NAMALWA (cell line): ENCODE measurements around the gene PBX4.

Experiments
- DNase-seq: peaks from one replicate; pipeline ENCODE4 v3.0.0-alpha.2; 2015; ENCODE audit warnings: low spot score

PBX4 gene

DNA sequence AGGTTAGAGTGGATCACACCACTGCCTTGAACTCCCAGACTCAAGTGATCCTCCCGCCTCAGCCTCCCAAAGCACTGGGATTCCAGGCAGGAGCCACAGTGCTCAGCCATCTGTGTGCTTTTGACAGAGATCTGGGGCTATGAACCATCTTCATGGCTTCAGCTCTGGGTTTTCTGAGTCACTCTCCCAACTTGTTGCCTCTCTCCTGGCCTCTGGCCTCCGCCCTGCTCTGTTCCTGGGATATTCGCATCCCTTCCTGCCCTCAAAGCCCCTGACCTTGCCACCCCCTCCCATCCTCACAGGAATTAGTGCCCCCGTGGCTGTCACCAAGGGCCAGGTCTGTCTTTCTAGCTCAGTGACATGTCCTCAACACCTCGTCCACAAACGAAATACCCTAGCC is 30.7 kb upstream of the PBX4 start:
- DNase-seq = no peak

DNA sequence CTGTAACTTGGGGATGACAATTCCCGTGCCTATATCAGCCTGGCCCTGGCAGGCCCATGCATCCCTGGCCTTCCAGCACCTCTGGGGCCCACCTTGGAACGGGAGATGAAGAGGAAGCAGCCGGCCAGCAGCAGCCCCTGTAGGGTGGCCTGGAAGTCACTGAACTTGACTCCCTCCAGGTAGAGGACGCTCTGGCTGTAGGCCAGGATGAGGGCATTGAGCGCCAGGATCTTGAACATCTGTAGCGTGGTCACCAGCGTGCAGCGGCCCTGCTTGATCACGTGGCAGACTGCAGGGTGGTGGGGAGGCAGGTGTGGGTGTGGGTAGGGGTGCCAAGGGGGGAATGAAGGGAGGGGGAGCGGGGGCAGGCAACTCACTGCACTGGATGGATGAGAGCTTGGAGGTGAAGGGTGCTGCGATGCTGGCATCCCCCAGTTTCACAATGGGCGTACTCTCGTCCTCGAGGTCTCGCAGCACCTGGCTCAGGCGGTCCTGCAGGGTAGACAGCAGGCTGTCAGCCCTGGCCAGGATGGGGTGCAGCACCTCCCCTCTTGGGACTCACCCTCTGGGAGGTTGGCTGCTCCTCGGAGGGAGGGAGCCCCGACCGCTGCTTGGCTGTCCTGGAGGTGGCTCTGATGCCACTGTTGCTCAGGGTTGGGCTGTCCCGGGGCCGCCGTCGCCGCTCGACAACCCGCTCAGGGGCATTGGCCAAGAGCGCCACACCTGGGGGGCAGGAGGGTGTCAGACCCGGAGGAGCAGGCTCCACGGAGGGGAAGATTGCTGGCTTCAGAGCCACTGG is 28.7 kb upstream of the PBX4 start:
- no peak for DNase-seq

DNA sequence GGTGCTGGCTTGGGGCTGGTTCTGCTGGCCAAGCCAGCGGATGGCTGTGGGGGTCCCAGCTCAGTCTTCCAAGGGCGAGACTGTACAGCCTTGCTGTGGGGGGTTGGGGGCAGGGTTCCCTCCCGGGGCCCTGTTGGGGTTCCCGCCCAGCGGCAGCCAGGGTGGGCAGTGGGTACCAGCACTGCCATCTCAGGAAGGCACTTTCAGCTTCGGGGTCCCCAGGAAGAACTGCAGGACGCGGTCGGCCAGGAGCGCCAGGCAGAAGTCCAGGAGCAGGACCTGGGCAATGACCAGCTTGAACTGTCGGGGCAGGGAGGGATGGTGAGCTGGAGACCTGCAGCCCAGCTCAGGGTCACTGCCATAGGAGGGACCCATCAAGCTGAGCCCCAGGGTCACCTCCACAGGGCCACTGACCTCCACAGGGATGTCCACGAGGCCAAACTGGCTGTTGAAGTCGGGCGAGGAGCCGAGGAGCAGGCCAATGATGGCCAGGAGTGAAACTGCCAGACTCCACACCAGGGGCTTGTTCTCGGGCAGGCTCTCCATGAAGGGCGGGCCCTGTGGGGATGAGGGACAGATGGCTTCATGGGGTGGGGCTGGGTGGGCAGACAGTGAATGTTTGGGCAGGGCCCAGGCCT is 26.9 kb upstream of the PBX4 start:
- DNase-seq = no peak

DNA sequence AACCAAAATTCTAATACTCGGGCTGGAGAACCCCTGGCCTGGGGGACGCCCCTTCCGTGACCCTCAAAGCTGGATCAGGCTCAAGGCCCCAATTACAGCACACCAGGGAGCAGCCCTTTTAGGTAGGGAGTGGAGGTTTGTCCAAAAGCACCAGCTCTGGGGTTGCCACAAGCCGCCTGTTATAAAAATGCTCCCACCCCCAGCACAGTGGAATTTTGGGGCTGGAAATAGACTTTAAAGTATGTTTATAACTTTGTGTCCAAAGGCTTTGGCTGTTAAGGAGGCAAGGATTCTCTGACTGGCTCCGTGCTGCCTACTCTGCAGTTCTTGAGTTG is 25.5 kb upstream of the PBX4 start:
- no peak for DNase-seq

DNA sequence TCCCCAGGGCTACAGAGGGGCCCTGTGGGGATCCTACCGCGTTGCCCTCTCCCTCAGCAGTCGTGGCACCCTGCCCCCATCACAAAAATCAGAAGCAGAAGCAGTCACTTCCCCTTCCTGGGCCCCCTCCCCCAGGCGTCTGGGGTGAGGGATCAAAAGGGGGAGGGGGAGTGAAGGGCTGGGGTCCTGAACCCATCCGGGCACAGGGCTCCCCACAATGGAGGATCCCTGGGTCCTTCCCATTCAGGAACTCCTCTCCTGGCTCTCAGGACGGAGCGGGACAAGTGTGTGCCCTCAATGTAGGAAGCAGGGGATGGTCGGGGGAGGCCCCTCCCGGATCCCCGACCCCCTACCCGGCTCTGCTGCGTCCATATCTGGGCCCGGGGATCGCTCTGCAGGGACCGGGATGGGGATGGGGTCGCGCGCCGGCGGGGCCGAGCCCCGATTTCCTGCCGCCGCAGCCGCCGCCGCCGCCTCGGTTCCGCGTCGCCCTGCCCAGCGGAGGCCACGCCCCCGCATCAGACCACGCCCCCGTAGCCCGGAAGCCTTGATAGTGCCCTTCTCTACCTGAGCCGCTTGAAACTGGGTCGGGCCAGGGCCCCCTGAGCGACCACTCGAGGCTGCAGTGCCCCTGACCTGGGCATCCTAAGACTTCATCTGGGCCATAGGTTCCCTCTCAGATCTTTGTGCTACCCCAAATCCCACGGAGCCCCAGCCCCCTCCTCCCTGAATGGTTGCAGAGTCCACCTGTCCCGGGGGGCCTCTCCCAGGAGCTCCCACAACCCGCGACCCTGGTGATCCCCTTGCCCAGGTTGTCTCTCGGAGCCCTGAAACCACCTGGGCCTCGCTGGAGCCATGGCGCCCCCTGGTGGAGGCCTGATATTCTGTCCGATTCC is 24.9 kb upstream of the PBX4 start, which contains the start of gene GMIP:
GMIP (minus strand) TSS at position 500 of the 896 bp plus-strand sequence; CDS start at position 372, 128 bp downstream.
- peak; percentile 82 for DNase-seq

DNA sequence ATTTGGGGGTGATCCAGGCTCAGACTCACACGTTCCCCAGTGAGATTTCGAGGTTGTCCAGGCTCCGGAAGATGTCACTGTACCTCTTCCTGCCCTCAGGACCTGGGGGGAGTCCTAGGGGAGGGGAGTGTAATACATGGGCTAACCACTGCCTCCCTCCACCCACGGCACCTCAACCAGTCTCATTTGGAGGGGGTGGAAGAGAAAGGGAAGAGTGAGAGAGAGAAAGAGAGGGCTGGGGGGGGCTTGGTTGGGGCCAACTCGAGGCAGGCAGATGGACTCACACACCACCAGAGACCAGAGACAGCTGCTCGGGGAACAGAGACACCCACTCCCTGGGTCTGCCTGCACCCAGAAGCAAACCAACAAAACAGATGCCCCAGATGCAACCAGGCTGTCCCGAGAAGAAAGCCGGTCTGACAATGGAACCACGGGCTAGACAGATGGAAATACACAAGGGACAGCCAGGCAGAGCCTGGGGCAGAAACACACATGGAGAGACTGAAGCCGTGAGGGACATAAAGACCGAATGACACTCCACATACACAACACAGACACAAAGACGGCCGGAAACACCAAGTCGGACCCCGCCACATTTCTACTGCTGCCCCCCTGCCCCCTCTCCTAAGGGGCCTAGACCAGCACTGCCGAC is 24.1 kb upstream of the PBX4 start:
- DNase-seq = peak; percentile 62

DNA sequence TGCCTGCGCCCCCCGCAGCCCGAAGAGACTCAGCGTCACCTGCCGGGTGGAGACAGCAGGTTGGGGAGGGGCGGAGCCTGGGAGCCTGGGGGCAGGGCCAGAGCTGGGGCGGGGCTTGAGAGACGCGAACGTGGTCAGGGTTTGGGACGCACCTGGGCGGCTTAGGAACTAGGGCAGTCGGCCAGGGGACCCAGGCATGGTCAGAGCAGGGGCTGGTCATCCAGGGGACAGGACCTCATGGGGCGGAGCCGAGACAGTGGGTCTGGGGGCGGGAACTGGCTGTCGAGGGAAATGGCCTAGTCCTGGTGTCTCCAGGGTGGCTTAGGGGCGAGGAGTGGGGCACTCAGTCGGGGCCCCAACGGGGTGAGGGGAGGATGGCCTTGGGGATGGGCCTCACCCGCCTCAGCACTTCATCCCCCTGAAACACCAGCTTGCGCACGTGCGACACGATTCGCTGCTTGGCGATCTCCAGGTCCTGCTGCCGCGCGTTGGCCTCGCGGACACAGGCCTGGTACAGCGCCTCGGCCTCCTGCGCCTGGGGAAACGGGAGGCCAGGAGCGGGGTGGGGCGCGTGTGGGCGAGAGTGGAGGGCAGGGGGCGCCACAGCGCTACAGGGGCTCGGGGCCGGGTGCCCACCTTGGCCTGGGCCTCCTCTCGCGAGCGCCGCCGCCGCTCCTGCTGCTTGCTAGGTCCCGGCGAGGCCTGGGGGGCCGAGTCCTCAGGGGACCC is 19.2 kb upstream of the PBX4 start:
- DNase-seq = no peak

DNA sequence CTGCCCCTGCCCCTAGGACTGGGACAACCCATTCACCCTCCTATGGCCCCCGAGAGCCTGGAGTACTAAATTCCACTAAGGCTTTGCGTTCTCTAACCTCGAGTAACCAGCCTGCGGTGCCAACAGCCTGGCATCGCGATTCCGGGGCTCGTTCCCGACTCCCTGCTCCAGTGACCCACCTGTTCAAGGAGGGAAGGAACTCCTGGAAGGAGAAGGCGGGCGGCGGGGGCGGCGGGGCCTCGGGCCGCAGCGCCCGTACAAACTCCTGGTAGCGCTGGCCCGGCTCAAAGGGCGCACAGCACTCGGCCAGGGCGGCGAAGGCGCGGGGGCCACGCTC is 18.7 kb upstream of the PBX4 start:
- DNase-seq = no peak

DNA sequence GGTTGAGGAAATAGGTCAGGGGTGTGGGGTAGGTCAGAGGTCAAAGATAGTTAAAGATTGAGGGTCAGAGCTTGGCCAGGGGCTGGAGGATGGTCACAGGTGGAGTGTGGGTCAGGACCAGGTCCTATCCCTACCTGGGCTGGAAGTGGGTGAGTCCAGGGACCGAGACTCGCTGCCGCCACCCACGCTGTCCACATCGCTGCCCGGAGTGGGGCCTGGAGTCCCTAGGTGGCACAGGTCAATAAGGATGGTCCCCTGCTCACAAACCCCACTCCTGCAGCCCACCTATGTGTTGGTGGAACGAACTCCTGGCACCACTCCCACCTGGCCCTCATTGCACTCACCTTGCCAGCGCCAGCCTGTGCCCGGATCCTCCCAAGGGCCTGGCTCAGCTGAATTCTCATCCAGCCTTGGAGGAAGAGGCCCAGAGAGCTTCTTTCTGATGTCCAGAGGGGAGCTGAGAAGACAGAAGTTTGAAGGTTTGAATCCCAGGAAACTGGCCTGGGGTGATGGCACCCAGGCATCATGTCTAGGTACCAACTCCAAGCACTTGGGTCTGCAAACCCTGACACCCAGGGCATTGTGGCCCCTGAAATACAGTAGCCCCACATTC is 18.2 kb upstream of the PBX4 start:
- DNase-seq = no peak

DNA sequence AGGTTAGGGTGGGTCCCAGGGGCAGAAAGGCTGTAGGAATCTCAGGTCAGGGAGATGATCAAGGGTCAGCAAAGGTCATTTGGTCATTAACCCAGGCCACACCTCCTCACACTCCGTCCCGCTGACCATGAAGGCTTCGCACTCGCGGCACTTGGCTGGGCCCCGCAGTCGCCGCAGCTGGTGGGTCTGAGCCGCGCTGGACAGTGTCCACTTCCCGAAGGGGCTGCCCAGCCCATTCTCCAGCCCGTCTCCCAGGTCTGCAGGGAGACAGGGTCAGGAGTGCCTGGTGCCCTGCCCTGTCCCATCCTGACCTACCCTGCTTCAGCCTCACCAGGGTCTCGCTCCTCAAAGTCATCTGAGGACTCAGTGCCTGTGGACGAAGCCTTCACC is 16.8 kb upstream of the PBX4 start:
- no peak for DNase-seq

DNA sequence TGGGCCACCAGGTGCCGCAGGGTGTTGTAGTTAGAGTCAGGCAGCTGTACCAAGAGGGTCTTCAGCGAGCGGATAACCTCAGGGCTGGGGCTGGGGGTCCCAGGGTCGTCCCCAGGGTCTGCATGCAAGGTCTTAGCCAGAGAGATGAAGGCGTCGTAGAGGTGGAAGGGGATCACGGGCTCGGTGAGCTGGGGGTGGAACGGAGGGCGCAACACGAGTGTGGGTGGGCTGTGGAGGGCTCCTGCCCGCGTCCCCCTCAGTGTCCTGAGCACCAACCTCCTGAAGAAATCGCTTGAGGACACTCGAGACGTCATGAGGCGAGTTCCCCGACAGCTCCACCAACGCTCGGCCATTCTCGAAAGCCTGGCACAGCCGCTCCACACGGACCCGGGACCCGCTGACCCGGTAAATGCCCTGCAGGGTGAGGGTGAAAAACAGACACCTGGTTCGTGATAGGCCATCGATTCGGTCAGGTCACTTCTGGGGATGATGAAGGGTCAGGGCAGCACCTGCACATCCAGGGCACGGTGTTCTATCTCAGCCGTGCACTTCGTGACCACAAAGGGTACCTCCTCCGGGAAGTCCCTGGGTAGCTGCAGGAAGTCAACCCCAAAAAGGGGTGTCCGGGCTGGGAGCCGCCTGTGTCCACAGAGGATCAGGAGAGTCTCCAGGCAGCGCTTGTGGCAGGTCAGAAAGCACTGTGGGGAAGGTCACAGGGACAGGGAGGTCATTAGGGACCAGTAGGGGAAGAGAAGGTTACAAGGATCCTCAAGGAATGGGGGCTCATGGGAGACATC is 16.2 kb upstream of the PBX4 start:
- no peak for DNase-seq

DNA sequence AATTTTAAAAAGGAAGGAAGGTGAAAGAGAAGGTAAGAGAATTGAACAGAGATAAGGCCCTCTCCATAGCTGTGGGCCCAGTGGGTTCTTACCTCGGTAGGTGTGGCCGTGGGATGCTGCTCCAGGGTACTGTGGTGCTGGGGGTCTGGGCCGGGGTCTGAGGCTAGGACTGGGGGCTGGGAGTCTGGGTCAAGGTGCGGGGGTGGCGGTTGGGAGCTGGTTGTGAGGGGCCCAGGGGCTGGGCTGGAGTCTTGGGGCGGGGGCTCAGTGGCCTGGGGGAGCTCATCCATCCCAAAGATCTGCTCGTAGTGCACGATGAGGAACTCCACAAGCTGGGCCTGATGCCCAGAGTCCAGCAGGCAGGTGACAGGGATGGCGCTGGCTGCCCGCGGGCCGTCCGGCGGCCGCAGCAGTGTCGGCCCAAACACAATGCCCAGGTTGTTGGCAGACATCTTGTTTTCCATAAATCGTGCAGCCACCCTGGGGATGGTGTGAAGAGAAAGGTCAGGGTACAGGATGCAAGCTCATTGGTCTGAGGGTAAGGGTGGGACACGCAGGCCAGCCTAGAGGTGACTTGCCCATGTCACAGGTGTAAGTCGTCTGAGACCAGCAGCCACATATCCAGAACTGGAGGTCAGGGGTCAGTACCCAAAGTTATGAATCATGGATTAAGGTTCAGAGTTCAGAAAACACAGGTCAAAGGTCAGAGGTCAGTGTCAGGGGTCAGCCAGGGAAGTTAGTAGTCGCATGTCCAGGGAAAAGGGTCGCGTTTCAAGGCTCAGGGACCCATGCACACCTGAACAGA is 15.4 kb upstream of the PBX4 start:
- DNase-seq = no peak

DNA sequence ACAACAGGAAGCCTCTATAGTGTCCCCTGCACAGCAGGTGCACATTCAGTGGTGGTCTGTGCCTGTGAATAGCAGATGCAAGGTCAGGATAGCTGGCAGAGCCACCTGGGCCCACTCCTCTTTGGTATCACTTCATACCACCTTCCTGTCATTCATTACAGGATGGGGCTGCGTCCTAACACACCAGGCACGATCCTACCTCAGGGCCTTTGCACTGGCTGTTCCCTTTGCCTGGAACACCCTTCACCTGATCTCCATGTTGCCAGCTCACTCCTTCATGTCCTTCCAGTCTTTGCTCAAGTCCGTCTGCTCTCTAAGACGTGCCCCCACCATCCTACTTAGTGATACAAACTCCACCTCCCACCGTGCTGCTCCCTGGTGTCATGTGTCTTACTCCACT is 14.2 kb upstream of the PBX4 start:
- no peak for DNase-seq

DNA sequence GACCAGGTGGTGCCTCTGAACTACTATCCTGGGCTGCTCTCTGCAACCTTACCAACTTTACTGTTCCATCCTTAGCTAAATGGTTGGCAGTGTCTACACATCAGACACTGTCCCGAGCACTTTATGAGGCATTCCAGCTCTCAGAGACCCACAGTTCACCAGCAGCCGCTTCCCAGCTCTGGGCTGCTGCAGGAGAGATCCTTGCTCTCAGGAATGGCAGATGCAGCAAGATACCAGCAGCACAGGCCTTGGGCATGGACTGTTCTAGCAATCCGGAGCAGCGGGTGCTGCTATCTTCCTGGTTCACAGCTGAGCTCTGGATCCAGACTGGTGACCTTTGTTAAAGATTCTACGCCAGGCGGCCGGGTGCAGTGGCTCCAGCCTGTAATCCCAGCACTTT is 12.9 kb upstream of the PBX4 start:
- DNase-seq = no peak

DNA sequence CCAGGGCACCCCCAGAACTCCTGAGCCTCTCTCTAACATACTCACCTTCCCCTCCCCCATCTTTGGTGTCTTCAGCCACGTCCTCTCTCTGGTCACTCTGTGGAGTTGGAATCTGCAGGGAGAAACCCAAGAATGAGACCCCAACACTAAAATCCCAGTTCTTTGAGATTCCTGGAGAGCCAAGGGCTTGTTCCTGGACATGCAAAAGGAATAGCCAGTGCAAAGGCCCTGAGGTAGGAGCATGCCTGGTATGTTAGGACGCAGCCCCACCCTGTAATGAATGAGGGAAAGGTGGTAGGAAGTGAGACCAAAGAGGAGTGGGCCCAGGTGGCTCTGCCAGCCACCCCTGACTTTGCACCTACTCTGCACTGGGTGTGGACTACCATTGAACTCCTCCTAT is 11.9 kb upstream of the PBX4 start:
- DNase-seq = no peak

DNA sequence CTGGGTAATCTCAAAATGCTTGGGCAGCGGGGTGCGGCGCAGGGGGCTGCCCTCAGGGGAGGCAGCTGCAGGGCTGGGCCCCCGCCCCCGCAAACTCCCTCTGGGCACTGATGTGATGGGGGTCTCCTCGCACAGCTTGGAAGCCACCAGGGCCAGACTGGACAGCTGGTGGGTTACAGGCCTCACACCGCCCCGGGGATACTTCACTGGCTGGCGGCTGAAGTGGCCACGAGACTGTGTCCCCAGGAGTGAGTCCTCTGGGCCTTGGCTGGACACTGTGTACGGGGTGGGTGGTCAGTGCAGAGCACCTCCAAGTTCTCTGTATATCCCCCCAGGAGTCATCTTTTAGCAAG is 11.6 kb upstream of the PBX4 start:
- no peak for DNase-seq

DNA sequence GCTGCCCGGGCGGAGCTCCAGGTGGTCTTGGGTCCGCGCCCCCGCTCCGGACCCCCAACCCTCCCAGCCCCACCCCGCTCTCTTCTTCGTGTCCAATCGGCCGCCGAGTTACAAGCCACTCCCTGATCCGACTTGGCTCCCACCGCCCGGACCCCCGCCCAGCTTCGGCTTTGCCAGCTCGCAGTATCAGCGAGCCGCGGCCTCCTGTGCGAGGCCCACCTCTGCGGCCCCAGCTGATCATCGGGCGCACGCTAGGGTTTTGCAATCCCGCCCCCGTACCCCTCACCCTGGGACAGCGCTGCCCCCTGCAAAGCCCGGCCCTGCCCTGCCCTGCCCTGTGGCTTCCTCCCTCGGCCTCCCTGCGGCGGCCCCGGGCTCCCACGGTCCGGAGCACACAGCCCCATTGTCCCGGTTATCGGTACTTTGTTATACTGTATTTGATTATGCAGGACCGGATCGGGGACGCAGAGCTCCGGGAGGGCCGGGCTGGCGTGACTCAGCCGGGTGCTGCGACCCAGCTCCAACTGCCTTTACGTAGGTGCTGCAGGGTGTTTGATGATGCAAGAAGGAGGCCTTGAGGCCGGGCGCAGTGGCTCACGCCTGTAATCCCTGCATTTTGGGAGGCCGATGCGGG is 10.1 kb upstream of the PBX4 start:
- DNase-seq = no peak

DNA sequence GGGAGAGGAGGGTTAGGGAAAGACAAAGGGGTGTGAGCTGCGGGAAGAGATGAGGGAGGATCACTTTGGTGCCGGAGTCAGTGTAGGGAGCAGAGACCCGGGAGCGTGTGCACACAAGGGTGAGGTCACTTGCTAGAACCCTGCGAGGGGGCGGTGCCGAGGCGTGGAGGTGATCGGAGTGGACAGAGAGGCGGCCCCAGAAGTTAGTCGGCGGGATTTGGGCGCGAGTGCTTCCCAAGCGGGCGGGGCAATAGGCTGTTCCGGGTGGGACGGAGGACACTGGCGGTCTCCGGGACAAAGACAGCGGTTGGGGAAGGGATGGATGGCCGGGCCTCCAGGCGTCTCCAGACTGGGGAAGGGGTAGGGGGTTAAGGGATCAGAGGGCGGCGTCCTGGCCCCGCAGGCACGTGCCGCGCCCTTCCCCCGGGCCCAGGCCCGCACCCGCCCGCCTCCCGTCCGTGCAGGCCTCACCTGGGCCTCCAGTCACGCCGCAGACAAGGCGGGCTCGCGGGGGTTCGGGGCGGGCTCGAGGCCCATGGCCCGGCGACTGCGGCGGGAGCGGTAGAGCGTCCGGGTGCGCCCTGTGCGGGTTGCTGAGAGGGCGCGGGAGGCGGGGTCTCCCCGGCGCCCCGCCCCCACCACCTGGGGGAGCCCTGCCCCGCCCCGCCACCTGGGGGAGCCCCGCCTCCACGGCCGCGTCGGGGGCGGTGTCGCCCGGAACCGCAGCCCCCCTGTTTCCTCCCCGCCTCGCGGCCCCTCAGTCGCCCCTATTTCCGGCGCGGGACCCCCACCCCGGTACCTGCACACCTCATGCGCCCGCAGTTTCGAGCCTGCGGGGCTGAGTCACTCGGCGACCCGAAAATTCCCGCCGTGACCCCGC is 9.4 kb upstream of the PBX4 start, which contains the start of gene LPAR2:
LPAR2 (minus strand) TSS at position 600 of the 880 bp plus-strand sequence. CDS start 945 bp downstream, outside the sequence.
- peak; percentile 72 for DNase-seq
